ENCODE results near the gene FAM117A.

FAM117A gene

GRCh38 chr17:49695698-49696232 lies 68.2 kb downstream of the FAM117A start:
- DNase-seq (ENCODE audit: insufficient read length, low spot score) (no peak), FAIRE-seq (no peak)
- no peak for TF ChIP-seq CTCF (IDR thresholded peaks at IDR 0.05; ENCODE audit: insufficient read depth, missing control alignments)

GRCh38 chr17:49694847-49695697 lies 68.9 kb downstream of the FAM117A start:
- DNase-seq (ENCODE audit: insufficient read length, low spot score) (no peak), FAIRE-seq (no peak)
- TF ChIP-seq CTCF (IDR thresholded peaks at IDR 0.05; ENCODE audit: insufficient read depth, missing control alignments) = peak; percentile 99

GRCh38 chr17:49692751-49693150 lies 71.2 kb downstream of the FAM117A start:
- DNase-seq (ENCODE audit: insufficient read length, low spot score) = no peak
- no peak for TF ChIP-seq CTCF (IDR thresholded peaks at IDR 0.05; ENCODE audit: insufficient read depth, missing control alignments)
- FAIRE-seq = no peak

- FAIRE-seq = no peak
- DNase-seq (ENCODE audit: insufficient read length, low spot score) = no peak
- TF ChIP-seq CTCF (IDR thresholded peaks at IDR 0.05; ENCODE audit: insufficient read depth, missing control alignments) = no peak
Measured at GRCh38 chr17:49691677-49692191, 72.2 kb downstream of the FAM117A start.

GRCh38 chr17:49691086-49691676 lies 72.8 kb downstream of the FAM117A start:
- DNase-seq (ENCODE audit: insufficient read length, low spot score) (no peak), FAIRE-seq (no peak)
- TF ChIP-seq CTCF (IDR thresholded peaks at IDR 0.05; ENCODE audit: insufficient read depth, missing control alignments) = no peak

- DNase-seq (ENCODE audit: insufficient read length, low spot score) (peak; percentile 62), FAIRE-seq (no peak)
- TF ChIP-seq CTCF (IDR thresholded peaks at IDR 0.05; ENCODE audit: insufficient read depth, missing control alignments) = no peak
Measured at GRCh38 chr17:49690256-49690655, 73.7 kb downstream of the FAM117A start.
